ENCODE measurements around the gene TXNDC5.

GRCh38 chr6:7906741-7907140 lies 3.8 kb downstream of the TXNDC5 start:
- no peak for TF ChIP-seq POLR2AphosphoS5 (IDR thresholded peaks at IDR 0.05)
- TF ChIP-seq EP300 (IDR thresholded peaks at IDR 0.05): no peak
- TF ChIP-seq POLR2A (IDR thresholded peaks at IDR 0.05): no peak
- TF ChIP-seq, protein P1, sequence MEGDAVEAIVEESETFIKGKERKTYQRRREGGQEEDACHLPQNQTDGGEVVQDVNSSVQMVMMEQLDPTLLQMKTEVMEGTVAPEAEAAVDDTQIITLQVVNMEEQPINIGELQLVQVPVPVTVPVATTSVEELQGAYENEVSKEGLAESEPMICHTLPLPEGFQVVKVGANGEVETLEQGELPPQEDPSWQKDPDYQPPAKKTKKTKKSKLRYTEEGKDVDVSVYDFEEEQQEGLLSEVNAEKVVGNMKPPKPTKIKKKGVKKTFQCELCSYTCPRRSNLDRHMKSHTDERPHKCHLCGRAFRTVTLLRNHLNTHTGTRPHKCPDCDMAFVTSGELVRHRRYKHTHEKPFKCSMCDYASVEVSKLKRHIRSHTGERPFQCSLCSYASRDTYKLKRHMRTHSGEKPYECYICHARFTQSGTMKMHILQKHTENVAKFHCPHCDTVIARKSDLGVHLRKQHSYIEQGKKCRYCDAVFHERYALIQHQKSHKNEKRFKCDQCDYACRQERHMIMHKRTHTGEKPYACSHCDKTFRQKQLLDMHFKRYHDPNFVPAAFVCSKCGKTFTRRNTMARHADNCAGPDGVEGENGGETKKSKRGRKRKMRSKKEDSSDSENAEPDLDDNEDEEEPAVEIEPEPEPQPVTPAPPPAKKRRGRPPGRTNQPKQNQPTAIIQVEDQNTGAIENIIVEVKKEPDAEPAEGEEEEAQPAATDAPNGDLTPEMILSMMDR (IDR thresholded peaks at IDR 0.05): no peak

All from upper lobe of left lung (tissue), 4 donors.